GM21786 (cell line): ENCODE results near the gene CRYBB3.

ENCODE experiments used
- ATAC-seq: cut with Tn5 transposase; IDR thresholded peaks from one replicate; pipeline ENCODE4 v1.9.1; 2021; ENCODE audit not compliant: unreplicated experiment

The CRYBB3 gene

DNA sequence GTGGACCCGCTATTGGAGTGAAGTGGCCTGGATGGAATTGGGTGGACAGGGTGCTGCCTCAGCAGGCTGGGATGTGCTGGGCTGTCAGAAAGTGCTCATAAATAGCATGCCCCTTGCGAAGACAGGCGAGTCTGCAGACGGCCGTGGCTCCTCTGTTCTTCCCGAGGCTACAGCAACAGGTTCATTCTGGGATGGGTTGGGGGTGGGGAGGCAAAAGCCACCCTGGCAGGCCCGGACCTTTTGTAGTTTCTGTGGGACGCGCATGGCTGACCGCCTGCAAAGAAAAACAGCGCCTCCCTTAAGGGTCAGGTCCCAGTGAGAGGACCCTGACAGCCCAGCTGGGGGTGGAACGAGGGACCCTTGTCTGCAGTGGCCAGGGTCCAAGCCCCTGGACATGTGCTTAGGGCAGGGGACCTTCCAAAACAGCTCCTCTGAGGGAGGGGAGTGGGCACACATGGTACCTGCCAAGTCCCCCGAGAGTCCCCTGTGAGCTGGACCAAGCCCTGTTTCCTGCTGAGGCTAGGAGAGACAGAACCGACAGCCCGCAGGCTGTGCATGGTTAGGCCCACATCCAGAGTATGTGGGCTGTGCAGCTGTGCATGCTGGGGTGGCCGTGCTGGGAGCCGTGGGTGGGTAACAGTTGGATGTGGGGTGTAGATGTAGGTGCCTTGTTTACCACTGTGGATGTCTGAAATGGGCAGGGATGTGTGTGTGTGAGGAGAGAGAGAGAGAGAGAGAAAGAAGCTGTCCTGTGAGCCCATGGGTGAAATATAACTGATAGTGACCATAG is at the start of gene CRYBB3:
TSS of gene CRYBB3 (plus strand) at position 128 of the 790 bp plus-strand sequence. CDS start 1,539 bp downstream, outside the sequence.
- ATAC-seq: no peak

- ATAC-seq: no peak
These were observed 45.5 kb upstream of the CRYBB3 start for GRCh38 chr22:25153961-25154666.

DNA sequence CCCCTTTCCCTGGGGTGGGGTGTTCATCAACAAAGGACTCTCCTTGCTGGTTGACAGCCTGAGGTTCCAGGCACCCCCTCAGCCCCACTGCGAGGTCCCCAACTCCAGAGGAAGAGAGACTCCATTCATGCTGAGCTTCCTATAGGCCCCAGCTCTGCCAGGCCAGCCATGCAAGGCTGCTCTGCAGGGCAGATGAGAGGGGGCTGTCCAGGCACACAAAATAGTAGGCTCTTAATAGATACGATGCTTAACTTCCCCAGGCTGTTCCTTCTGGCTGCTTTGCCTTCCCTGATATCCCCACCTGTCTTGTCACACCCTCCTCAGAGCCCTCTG is 45.0 kb upstream of the CRYBB3 start:
- ATAC-seq: no peak

DNA sequence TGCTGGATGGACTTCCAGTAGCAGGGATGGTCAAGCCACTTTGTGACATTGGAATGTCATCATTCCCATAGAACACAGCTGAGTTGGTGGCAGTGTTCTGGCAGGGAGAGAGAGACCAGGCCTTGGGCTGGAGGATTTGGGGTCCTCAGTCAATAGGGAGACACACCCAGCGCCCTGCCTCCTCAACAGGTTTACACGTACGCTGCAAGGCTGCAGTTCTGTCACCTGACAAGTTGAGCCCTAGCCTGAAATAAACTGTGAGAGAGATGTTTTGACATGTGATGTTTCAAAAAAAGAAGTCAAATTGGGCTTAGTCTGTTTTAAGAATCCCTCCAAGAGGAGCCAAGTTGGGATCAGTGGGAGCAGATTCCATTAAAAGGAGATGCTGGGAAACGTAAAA is 42.9 kb upstream of the CRYBB3 start:
- no peak for ATAC-seq

GRCh38 chr22:25159028-25159427 is 40.6 kb upstream of the CRYBB3 start:
- ATAC-seq: no peak

DNA sequence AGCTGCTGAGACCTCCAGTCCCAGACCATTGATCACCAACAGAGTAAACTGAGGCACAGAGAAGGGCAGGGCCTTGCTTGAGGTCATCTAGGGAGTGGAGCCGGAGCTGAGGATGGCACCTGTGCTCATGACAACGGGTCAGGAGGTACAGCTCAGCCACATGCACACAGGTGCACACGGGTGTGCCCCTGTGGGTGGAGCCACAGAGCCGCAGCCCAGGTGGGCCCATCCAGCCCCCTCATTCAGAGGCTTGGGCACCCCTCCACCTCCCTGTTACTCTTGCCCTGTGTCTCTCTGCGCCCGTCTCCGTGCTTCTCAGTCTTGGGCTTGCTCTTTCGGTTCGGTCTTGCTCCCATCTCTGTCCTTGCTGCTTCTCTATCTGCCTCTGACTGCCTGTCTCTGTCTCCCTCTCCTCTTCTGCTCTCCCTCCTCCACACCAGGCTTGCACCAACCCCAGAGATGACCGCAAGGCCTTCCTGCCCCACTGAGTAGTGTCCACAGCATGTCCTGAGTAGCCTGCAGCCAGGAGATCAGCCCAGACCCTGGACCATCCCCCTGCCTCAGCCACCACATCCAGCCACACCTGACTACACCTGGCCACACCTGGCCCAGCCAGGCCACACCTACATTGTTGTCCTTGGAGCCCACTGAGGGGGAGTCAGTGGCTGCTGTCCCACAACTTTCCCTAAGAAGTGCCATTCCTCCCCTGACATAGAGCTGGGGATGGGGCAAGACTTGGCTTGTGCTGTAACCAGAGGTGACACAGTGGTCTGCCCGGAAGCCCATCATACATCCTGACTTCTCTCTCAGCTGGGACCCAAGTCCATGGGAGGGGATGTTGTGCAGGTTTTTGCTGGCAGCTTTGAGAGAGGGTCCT is 39.3 kb upstream of the CRYBB3 start:
- no peak for ATAC-seq

DNA sequence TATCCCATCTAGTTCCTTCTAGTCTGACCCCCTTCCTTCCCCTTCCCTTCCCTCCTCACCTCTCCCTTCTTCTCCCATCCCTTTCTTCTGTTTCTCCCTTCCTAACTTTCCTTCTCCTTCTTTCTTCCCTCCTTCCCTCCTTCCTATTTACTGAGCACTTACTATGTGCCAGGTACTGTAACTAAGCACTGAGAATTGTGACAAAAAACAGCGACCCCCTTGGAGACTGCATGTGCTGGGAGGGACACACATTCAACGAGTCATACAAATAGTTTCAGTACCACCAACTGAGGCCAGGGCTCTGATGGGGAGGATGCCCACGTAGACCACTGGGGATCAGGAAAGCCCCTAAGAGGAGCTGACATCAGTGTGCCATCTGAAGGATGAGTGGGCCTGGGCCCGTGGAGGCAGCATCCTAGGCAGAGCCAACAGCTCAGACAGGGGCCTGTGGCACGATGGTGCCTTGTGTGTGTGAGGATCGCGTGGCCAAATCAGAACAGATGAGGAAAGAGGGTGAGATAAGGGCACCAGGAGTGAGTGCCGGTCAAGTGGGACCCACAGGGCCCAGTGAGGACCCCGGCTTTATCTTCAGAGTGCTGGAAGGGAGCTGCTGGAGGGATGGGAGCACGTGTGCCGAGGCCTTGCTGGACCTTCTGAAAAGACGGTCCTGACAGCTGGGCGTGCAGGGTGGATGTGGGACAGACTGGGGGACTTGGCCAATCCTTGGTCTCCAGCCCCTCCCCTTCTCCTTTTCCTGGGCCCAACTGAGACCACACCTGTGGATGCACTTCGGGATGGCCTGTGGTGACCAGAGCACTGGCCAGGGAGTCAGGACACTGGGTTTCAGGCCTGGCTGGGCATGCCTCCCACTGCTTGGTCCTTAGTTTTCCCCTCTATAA is 38.4 kb upstream of the CRYBB3 start:
- ATAC-seq: no peak

- no peak for ATAC-seq
These were observed 37.6 kb upstream of the CRYBB3 start for GRCh38 chr22:25161916-25162530.

DNA sequence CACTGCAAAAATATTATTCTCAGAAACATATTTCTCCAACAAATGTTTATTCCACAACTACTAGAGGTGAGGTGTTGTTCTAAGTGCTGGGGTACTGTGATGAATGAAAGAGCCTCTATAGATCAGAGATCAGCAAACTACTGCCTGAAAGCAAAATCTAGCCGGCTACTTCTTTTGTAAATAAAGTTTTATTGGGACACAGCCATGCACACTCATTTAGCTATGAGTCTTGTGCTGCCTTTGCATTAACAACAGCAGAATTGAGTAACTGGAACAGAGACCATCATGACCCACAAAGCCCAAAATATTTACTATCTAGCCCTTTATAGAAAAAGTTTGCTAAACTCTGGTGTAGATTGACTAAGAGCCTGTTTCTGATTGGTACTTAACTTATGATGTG is 37.1 kb upstream of the CRYBB3 start:
- no peak for ATAC-seq

DNA sequence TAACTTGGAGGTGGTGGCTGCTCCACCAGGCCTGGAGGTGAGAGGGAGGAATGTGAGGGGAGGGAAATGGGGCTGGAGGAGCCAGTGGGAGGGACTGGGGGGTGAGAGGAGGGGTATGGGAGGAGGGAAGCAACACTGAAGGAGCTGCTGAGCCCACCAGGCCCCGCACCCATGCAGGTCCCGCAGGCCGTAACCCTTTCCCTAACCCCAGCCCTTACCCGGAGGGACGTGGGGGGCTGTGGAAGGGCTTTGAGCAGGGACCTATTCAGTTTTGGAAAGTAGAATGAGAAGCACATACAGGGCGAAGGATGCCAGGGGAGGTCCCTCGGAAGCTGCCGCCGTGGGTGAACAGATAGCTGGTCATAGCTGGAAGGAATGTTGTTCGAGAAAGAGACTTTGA is 33.9 kb upstream of the CRYBB3 start:
- ATAC-seq: no peak

DNA sequence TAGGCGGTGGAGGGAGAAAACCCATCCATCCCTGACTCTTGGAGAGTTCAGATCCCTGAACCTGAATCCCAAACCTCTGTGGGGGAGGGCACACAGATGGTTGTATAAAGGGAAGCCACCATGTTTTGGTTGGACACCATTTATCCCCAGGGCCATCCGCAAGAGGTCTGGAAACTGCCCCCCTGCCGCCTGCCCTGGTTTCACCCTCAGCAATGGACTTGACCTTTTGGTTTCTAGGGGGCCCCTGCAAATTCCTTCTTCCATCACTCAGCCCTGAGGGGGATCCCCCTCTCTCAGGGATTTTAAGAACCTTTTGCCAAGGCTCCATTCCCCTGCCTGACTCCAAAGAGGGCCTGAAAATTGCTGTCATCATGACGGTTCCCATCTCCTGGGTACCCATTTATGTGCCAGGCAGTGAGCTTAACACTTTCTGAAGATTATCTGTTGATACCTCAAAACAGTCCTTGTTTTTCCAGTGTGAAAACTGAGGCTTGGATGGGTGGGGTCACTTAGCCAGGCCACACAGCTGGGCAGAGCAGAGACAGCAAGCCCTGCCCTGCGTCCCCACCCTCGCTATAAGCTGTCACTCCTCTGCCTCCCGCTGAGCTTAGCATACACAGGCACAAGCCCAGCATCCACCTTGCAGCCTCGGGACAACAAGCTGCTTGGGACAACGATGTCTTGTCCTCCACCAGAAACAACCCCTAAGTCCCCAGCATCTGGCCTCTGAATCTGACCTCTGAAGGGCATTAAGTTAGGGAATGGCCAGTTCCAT is 33.2 kb upstream of the CRYBB3 start:
- no peak for ATAC-seq

DNA sequence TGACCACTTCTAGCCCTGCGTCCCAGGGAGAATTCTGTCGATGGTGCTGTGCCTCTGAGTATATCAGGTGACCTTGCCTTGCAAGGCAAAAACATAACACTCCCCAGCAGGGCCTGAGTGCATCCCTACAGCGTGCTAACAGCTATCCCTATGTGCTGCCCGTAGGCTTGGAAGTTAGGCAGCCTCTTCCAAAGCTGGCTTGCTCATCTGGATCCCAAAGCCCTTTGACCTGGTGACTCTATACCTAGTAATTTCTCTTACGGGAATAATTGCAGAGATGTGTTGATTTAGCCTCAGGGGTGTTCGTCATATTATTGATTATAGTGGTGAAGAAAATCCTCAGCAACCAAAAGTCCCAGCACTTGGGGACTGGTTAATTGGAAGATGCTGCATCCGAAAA is 32.6 kb upstream of the CRYBB3 start:
- no peak for ATAC-seq

GRCh38 chr22:25167834-25168601 is 31.6 kb upstream of the CRYBB3 start:
- no peak for ATAC-seq

- ATAC-seq: no peak
These were observed 30.2 kb upstream of the CRYBB3 start for GRCh38 chr22:25169278-25170031.

GRCh38 chr22:25170426-25170980 is 29.2 kb upstream of the CRYBB3 start:
- no peak for ATAC-seq

DNA sequence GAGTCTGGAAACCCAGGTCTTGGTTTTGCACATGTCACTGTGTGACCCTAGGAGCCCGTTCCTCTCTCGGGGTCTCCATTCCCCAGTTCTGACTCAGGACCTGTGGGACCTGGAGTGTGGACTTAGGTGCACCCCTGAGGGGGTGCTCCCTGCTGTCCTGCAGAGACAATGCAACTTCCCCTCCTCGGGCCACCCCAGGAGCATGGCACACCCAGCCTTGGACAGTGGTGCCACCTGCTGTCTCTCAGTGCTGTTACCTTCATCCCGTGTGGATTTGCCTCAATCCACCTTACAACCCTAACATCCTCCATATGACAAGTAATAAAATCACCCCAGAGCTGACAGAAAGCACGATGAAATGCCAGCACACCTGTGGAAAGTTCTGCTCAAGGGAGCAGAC is 27.5 kb upstream of the CRYBB3 start:
- ATAC-seq: no peak

DNA sequence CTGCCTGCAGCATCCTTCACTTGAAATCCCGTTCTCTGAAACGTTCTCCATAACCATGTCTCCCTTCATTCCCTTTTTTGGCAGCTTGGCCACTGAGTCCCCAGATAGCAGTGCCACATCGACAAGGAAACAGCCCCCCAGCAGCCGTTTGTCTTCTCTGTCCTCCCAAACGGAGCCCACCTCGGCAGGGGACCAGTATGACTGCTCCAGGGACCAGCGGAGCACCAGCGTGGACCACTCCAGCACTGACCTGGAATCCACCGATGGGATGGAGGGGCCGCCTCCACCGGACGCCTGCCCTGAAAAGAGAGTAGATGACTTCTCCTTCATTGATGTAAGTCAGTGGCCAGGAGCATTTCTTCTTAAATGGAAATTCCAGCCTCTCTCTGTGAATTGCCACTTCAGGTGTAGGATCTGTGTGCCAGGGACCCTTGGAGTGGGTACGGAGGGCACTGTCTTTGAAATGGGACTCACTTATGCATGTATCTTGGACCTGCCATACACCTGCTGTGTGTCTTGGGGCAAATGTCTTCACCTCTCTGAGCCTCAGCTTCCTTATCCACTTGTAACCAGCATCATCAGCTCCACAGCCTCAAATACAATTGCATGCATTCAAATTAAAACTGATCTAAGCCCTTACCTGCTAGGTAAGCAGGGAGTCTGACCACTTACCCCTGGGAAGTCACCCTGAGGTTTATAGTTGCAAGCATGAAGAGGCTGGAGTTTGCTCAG is 25.3 kb upstream of the CRYBB3 start:
- no peak for ATAC-seq
